Measurements from ENCODE around the gene DNAJC16. TPM values are rescaled to one million over a fixed set of nuclear protein-coding genes. Genes with fewer than 3 reads are reported as not detected.
"Not testable (repeated sequence)": the region's sequence is repeated elsewhere in the genome, so short reads cannot be mapped to it uniquely, and the experiment has no call there.

The DNAJC16 gene
- total RNA-seq, 4 donors from 2014 or later, result 17.2 to 24.8 (median 19.7) TPM

GRCh38 chr1:15483971-15484370 is 42.7 kb upstream of the DNAJC16 start:
- H3K4me3 ChIP-seq, result no peak overlapping the region
- no peaks in the 10 kb centered on the region for H3K36me3 ChIP-seq
- H3K27ac ChIP-seq, result no peak overlapping the region
- H3K9me3 ChIP-seq, result no peaks in the 10 kb centered on the region
- no peak for TF ChIP-seq POLR2AphosphoS5 (IDR thresholded peaks at IDR 0.05)
- TF ChIP-seq POLR2A (IDR thresholded peaks at IDR 0.05), result no peak
- no peak for TF ChIP-seq CTCF (IDR thresholded peaks at IDR 0.05)
- no peak for TF ChIP-seq EP300 (IDR thresholded peaks at IDR 0.05)
- H3K27me3 ChIP-seq, result no peaks in the 10 kb centered on the region
- no peak for DNase-seq (ENCODE audit: low spot score in 2 of 2)
- H3K4me1 ChIP-seq, result no peaks in the 10 kb centered on the region
- 88% methylated on average over 2 of the region's 2 CpGs for WGBS

- H3K27me3 ChIP-seq; H3K4me1 ChIP-seq; H3K4me3 ChIP-seq; H3K36me3 ChIP-seq; DNase-seq (ENCODE audit: low spot score in 2 of 2); H3K27ac ChIP-seq; H3K9me3 ChIP-seq: not testable (repeated sequence)
- 94% methylated on average over 6 of the region's 6 CpGs for WGBS
Observed at GRCh38 chr1:15484443-15484842, 42.2 kb upstream of the DNAJC16 start.

- Histone ChIP-seq H3K9me3 (no peaks in the 10 kb centered on the region), H3K27me3 (no peaks in the 10 kb centered on the region), H3K4me3 (no peak overlapping the region), H3K36me3 (no peaks in the 10 kb centered on the region), H3K4me1 (no peaks in the 10 kb centered on the region), H3K27ac (no peak overlapping the region)
- WGBS, result 90% methylated on average over 4 of the region's 6 CpGs
- TF ChIP-seq POLR2AphosphoS5 (IDR thresholded peaks at IDR 0.05) (no peak), EP300 (IDR thresholded peaks at IDR 0.05) (no peak), POLR2A (IDR thresholded peaks at IDR 0.05) (no peak), CTCF (IDR thresholded peaks at IDR 0.05) (no peak)
- DNase-seq (ENCODE audit: low spot score in 2 of 2), result no peak
Observed at GRCh38 chr1:15485636-15486035, 41.0 kb upstream of the DNAJC16 start.

GRCh38 chr1:15486844-15487610 is 39.6 kb upstream of the DNAJC16 start:
- H3K4me1 ChIP-seq; DNase-seq (ENCODE audit: low spot score in 2 of 2); H3K27ac ChIP-seq; H3K27me3 ChIP-seq; H3K9me3 ChIP-seq; H3K4me3 ChIP-seq; H3K36me3 ChIP-seq: not testable (repeated sequence)
- 82% methylated on average over 14 of the region's 17 CpGs for WGBS

GRCh38 chr1:15488371-15488770 is 38.3 kb upstream of the DNAJC16 start:
- H3K9me3 ChIP-seq, result no peaks in the 10 kb centered on the region
- H3K4me3 ChIP-seq, result no peak overlapping the region
- H3K27ac ChIP-seq, result no peak overlapping the region
- H3K36me3 ChIP-seq, result peaks cover 14% of the 10 kb centered on the region
- no peaks in the 10 kb centered on the region for H3K4me1 ChIP-seq
- no peak for DNase-seq (ENCODE audit: low spot score in 2 of 2)
- H3K27me3 ChIP-seq, result no peaks in the 10 kb centered on the region
- no peak for TF ChIP-seq POLR2AphosphoS5 (IDR thresholded peaks at IDR 0.05)
- no peak for TF ChIP-seq POLR2A (IDR thresholded peaks at IDR 0.05)
- WGBS, result 89% methylated on average over 3 of the region's 3 CpGs

GRCh38 chr1:15489052-15489736 is 37.5 kb upstream of the DNAJC16 start:
- Histone ChIP-seq H3K36me3 (peaks cover 21% of the 10 kb centered on the region), H3K4me1 (no peaks in the 10 kb centered on the region), H3K27ac (no peak overlapping the region), H3K27me3 (no peaks in the 10 kb centered on the region), H3K4me3 (no peak overlapping the region), H3K9me3 (no peaks in the 10 kb centered on the region)
- TF ChIP-seq CTCF (IDR thresholded peaks at IDR 0.05) (no peak), POLR2AphosphoS5 (IDR thresholded peaks at IDR 0.05) (no peak), POLR2A (IDR thresholded peaks at IDR 0.05) (no peak)
- 84% methylated on average over 9 of the region's 13 CpGs for WGBS
- DNase-seq (ENCODE audit: low spot score in 2 of 2), result no peak

- WGBS, result 84% methylated on average over 4 of the region's 4 CpGs
- not testable (repeated sequence) for H3K4me3 ChIP-seq; H3K9me3 ChIP-seq; H3K27me3 ChIP-seq; DNase-seq (ENCODE audit: low spot score in 2 of 2); H3K4me1 ChIP-seq; H3K27ac ChIP-seq
- peaks cover 25% of the 10 kb centered on the region for H3K36me3 ChIP-seq
Observed at GRCh38 chr1:15491010-15491409, 35.6 kb upstream of the DNAJC16 start.
